Stimulated activated CD4-positive, alpha-beta T cell treated with anti-CD3 and anti-CD28 coated beads, Interleukin-4, amount 100 ng/mL, for 1 hour (primary cell): Measurements from ENCODE around the gene TBC1D5.
"Not testable (repeated sequence)": the region's sequence is repeated elsewhere in the genome, so short reads cannot be mapped to it uniquely, and the experiment has no call there.

ENCODE experiments used
- DNase-seq: peaks from one replicate; pipeline ENCODE4 v3.0.0-alpha.2; 2020

The TBC1D5 gene

GRCh38 chr3:17154221-17154620 lies 588.2 kb downstream of the TBC1D5 start:
- no peak for DNase-seq

- no peak for DNase-seq
Measured at GRCh38 chr3:17153209-17153608, 589.2 kb downstream of the TBC1D5 start.

GRCh38 chr3:17151598-17152373 lies 590.6 kb downstream of the TBC1D5 start:
- peak; percentile 78 for DNase-seq

GRCh38 chr3:17149076-17149475 lies 593.4 kb downstream of the TBC1D5 start:
- no peak for DNase-seq

GRCh38 chr3:17144665-17144993 lies 597.8 kb downstream of the TBC1D5 start:
- DNase-seq = no peak

DNA sequence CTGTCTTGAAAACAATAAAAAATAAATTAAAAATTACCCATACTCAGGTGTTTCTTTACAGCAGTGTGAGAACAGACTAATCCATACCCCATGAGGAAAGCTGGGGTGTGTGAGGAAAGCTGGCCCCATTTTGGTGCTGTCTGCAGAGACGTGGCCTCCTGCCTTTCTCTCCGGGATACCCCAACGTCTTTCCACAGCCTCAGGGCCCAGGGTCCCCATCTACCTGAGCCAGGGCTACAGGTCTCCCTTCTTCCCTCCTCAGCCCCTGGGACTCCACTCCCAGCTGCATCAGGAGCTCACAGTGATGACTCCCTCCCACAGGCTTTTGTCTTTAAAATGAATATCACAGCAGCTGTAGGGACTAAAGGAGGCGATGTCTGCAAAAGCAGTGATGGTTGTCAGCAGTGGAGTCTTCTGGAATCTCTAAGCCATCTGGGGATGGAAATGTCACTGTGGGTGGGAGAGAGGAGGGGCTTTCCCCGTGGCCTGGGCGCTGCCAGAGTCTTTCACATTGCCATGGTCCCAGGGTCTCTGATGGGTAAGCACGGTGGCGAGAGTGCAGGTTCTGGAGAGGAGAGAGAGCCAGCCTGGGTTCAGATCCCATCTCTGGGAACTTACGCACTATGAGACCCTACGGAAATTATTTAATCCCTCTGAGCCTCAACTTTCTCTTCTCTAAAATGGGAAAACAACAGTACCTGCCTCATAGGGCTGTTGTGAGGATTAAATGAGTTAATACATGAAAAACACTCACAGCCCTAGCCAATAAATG lies 598.4 kb downstream of the TBC1D5 start:
- no peak for DNase-seq

- no peak for DNase-seq
Measured at GRCh38 chr3:17142516-17142915, 599.9 kb downstream of the TBC1D5 start.

DNA sequence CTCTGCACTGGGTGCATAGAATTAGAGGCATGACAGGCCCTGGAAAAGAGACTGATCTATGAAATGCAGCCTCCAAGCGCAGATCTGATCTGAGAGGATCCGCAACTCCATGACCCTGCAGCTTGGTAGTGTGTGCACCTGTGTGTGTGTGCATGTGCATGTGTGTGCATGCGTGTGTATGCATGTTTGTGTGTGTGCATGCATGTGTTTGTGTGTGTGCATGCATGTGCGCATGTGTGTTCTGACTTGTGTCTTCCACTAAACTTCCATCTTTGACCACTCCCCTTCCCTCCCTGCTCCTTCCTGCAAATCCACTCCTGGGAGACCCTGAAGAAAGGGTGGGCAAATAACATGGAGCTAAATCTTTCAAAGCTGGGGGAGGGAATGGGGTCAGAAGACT lies 600.7 kb downstream of the TBC1D5 start:
- no peak for DNase-seq

DNA sequence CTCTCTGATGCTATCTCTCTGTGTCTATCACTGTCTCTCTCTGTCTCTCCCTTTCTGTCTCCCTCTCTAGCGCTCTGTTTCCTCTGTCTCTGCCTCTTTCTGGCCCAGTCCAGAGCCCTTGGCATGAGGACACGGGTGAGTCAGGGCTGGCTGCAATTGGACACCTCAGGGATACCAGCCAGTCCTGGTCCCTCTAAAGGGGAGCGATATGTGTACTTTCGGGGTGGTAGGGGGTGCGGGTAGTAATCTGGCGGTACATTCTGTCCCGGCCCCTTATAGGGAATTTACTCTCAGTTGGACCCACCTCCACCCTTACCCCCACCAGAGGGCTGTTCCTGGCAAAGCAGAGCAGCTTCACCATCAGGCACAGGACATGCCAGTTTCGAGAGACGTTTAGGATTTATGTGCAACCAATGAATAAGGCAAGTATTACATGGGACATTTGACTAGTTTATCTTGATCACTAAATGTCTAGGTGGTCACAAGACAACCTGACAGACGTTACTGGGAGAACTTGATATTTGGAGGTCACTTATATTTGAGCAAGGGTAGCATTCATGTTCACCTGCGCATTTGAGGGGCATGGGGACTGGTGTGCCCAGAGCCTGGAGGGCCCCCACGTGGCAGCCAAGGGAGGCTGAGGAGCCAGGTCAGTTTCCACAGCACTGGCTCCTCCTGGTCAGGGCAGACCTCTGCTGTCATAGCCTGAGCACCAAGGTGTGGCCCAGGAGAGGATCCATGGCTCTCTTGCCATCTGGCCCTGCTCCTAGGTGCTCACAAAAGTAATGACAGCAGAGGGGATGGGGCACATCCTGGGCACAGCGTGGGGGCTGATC lies 601.5 kb downstream of the TBC1D5 start:
- DNase-seq = no peak

DNA sequence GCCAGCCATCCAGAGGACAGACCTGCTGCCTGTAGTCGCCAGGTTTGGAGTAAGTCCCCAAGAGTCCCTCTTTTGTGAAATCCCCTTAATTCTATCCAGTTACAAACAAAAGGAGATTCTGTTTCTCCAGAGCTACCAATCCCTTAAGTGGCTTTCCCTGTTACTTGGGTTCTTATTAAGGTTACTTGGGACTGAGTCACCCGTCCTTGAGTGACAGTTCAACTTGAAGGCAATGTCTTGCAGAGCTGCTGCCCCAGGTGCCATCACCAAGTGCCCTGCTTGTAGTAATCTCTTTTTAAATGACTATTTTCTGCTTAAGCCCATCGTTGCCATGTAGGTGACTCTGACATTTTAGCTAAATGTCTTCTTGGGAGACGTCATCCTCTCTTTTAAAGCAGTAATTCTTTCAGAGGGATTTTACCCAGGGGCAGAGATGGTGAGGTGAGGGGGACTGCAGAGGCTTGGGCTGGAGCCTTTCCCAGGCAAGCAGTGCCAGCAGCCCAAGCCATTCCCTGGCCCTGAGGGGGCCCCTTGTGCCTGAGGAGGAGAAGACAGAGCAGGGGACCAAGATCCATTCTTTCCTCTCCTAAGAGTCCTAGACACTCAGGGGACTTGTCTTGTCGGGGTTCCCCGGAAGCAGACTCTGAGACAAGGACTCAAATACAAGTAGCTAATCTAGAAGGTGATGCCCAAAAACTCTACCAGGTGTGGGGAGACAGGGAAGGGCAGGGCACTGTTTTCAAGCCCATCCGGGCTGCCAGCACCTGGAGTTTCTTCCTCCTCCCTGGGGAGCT lies 604.0 kb downstream of the TBC1D5 start:
- DNase-seq = no peak

GRCh38 chr3:17137321-17137826 lies 605.1 kb downstream of the TBC1D5 start:
- DNase-seq = no peak

DNA sequence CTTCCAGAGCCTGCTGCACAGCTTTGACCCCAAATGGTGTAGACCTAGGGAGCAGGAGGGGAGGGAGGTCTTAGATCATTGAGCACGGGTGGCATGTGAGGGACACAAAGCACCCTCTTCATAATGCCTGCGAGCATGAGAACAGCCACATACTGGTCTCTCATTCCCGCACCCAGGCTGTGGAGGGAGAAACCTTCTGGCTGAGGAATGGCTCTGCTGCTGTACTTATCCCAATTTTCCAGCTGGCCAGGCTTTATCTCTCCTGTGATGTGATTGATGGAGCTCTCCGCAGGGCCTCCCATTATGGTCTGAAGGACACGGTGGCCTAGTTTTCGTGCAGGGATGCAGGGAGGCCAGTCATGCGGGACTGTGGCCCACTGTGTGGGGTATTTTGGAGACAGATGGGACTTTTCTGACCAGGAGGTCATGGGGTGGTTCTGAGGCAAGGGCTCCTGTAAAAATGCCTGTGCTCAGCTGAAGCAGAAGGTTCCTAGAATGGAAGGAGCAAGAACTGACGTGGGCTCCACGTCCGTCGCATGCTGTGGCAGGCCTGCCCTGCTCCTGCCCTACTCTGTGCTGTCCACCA lies 606.2 kb downstream of the TBC1D5 start:
- DNase-seq = no peak

- DNase-seq = no peak
Measured at GRCh38 chr3:17135696-17136095, 606.7 kb downstream of the TBC1D5 start.

DNA sequence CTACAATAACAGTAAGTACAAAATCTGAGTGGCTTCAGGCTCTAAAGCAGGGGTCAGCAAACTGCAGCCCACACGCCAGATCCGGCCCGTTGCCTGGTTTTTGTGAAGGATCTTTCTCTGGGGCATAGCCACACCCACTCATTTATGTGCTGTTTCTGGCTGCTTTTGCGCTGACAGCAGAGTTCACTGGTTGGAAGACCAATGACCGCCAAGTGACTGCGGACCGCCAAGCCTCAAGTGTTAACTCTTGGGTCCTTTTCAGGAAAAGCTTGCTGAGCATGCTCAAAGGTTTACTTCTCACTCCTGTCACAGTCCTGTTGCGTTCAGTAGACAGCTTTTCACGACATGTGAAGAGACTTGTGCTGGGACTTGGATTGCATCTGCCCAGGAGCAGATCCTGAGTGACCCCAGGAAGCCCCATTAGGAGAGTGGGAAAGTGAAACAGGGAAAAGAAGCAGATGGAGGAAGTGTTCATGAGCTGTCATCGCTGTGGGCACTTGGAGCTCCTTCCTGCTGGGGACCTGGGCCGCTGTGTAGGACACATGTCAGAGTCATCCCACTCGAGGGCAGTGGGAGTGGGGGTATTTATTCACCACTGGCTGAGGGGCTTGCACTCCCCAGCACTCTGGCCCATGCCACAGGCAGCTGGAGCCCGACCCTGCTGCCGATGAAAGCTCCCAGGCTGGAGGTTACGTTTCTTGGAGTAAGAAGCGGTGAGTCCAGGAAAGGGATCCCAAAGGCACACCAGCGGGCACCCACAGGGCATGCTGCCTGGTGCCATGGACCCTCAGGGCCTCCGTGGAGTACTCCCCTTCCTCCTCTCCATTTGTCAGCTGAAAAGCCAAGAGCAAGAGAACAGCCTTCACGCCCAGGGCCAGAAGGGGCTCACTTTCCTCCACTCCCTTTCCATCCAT lies 608.5 kb downstream of the TBC1D5 start:
- DNase-seq = no peak

DNA sequence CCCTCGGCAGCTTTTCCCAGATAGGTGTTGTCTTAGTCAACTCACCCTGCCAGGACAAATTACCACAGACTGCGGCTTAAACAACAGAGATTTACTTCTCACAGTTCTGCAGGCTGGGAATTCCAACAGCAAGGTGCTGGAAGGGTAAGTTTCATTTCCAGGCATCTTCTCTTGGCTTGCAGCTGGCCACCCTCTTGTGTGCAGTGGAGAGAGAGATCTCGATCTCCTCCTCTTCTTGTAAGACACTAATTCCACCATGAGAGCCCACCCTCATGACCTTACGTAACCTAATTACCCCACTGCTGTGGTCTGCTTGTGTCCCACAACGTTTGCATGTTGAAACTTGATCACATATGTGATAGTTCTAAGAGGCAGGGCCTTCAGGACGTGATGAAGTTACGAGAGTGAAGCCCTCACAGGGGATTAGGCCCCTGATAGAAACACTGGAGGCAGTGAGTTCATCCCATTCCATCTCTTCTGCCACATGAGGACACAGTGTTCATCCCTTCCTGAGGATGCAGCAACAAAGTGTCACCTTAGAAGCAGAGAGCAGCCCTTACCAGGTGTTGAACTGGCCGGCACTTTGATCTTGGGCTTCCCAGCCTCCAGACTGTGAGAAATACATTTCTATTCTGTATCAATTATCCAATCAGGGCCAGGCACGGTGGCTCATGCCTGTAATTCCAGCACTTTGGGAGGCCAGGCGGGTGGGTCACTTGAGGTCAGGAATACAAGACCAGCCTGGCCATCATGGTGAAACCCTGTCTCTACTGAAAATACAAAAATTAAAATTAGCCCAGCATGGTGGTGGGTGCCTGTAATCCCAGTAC lies 609.9 kb downstream of the TBC1D5 start:
- DNase-seq = no peak

GRCh38 chr3:17130956-17131355 lies 611.5 kb downstream of the TBC1D5 start:
- no peak for DNase-seq

DNA sequence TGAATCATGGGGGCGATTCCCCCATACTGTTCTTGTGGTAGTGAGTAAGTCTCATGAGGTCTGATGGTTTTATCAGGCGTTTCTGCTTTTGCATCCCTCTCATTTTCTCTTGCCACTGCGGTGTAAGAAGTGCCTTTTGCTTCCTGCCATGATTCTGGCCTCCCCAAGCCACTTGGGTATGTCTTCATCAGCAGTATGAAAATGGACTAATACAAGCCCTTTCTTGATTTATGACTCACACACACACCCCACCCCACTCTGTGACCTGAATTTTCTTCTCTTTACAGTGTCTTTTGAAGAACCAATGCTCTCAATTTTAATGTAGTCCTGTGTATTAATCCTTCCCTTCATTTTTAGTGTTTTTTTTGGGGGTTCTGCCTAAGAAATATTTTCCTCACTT lies 612.9 kb downstream of the TBC1D5 start:
- no peak for DNase-seq

DNA sequence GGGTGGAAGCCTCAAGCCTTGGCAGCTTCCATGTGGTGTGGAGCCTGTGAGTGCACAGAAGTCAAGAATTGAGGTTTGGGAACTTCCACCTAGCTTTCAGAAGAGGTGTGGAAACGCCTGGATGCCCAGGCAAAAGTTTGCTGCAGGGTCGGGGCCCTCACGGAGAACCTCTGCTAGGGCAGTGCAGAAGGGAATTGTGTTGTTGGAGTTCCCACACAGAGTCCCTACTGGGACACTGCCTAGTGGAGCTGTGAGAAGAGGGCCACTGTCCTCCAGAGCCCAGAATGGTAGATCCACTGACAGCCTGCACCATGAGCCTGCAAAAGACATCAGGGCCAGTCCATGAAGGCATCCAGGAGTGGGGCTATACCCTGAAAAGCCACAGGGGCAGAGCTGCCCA lies 613.8 kb downstream of the TBC1D5 start:
- DNase-seq = not testable (repeated sequence)

DNA sequence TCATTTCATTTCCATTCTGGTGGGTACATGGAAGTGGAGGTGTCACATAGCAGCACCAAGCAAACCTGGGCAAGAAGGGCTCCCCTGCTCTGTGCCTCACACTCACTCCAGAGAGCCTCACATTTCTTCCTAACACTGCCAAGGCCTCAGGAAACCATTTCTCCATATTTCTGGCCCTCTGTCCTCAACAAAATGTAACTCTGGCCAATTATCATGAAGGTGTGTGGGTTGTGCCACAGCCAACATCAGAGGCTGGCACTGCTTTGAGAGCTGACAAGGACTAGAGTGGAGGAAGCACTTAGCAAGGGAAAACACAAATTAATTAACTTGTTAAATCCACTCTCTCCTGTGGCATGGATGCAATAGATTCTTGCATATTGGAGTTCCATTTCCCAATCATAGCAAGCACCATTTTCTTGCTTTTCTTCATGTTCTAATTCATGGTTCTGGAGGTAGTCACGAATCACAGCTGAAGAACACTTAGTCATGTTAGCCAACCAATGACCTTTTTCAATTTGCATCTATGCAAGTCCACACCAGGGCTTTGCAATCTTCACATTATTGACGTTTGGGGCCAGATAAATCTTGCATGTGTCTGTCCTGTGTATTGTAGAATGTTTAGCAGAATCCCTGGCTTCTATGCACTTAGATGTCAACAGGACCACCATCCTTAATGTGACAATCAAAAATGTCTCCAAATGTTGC lies 616.5 kb downstream of the TBC1D5 start:
- DNase-seq = no peak
